Neural cell (in vitro differentiated cells): ENCODE data around the gene FLAD1. TPM values are rescaled to one million over a fixed set of nuclear protein-coding genes. Genes with fewer than 3 reads are reported as not detected.

Experiments
- H2AFZ ChIP-seq: fragments of 200-600, 300-800 bp; sonication (generic), shearing (Covaris generic); 2 replicates; pipeline ENCODE4 v1.6.0; 2014; ENCODE audit warnings: low read depth, mild to moderate bottlenecking, antibody characterized with exemption, low read length, moderate library complexity
- H3F3A ChIP-seq: fragments of 200-600 bp; shearing (Covaris generic); 2 replicates; pipeline ENCODE4 v1.6.1; 2016; ENCODE audit warnings: mild to moderate bottlenecking, moderate library complexity, mixed read lengths, antibody characterized with exemption, low read length; ENCODE audit not compliant: insufficient read depth, poor library complexity, severe bottlenecking
- H3K27ac ChIP-seq: fragments of 200-600, 300-800 bp; sonication (generic), shearing (Covaris generic); 2 replicates; pipeline ENCODE4 v1.5.1; 2014; ENCODE audit warnings: mild to moderate bottlenecking, low read length, moderate library complexity
- H3K27me3 ChIP-seq: fragments of 300-800, 200-600 bp; sonication (generic), shearing (Covaris generic); 2 replicates; pipeline ENCODE4 v1.6.0; 2014; ENCODE audit warnings: mild to moderate bottlenecking, low read depth, low read length, moderate library complexity; ENCODE audit not compliant: insufficient read depth
- H3K36me3 ChIP-seq: fragments of 300-800, 200-600 bp; sonication (generic), shearing (Covaris generic); 2 replicates; pipeline ENCODE4 v1.5.1; 2014; ENCODE audit warnings: mild to moderate bottlenecking, antibody characterized with exemption, low read length, moderate library complexity; ENCODE audit not compliant: insufficient read depth
- H3K4me2 ChIP-seq: fragments of 300-800, 200-600 bp; sonication (generic), shearing (Covaris generic); 2 replicates; pipeline ENCODE4 v1.6.0; 2014; ENCODE audit warnings: mild to moderate bottlenecking, low read length
- H3K4me3 ChIP-seq: fragments of 300-800, 200-600 bp; sonication (generic), shearing (Covaris generic); 2 replicates; pipeline ENCODE4 v1.5.1; 2014; ENCODE audit warnings: mild to moderate bottlenecking, low read length, moderate library complexity
- H3K79me2 ChIP-seq: fragments of 200-600 bp; shearing (Covaris generic); replicated peaks from 2 replicates; pipeline ENCODE4 v1.6.0; 2014; ENCODE audit warnings: mild to moderate bottlenecking, low read length, moderate library complexity; ENCODE audit not compliant: insufficient read depth
- H3K9ac ChIP-seq: fragments of 300-800, 200-600 bp; sonication (generic), shearing (Covaris generic); 2 replicates; pipeline ENCODE4 v1.6.1; 2016; ENCODE audit warnings: mild to moderate bottlenecking, low read length, mixed read lengths
- H3K9me2 ChIP-seq: fragments of 200-600 bp; shearing (Covaris generic); 2 replicates; pipeline ENCODE4 v1.6.1; 2016; ENCODE audit warnings: mild to moderate bottlenecking, low read length, mixed read lengths; ENCODE audit not compliant: insufficient read depth
- H3K9me3 ChIP-seq: fragments of 200-600, 300-800 bp; sonication (generic), shearing (Covaris generic); 2 replicates; pipeline ENCODE4 v1.6.1; 2016; ENCODE audit warnings: mild to moderate bottlenecking, mixed run types, low read length, moderate library complexity, mixed read lengths
- H4K20me1 ChIP-seq: fragments of 200-600 bp; shearing (Covaris generic); 2 replicates; pipeline ENCODE4 v1.6.1; 2016; ENCODE audit warnings: mild to moderate bottlenecking, mixed run types; ENCODE audit not compliant: insufficient read depth
- EP300 ChIP-seq: fragments of 450-650 bp; conservative IDR thresholded peaks from 2 replicates; pipeline ENCODE4 v1.6.1; 2014; ENCODE audit warnings: antibody characterized with exemption, mild to moderate bottlenecking, moderate library complexity; ENCODE audit not compliant: poor library complexity, severe bottlenecking
- EZH2 ChIP-seq: fragments of 200-600, 300-800 bp; shearing (Covaris generic), sonication (generic); IDR thresholded peaks from 2 replicates; pipeline ENCODE4 v1.6.1; 2014; ENCODE audit warnings: antibody characterized with exemption, low read length, borderline replicate concordance, mild to moderate bottlenecking; ENCODE audit not compliant: insufficient read depth, poor library complexity, severe bottlenecking
- MXI1 ChIP-seq: fragments of 450-650 bp; conservative IDR thresholded peaks from 2 replicates; pipeline ENCODE4 v1.6.1; 2014; ENCODE audit warnings: antibody characterized with exemption, mild to moderate bottlenecking; ENCODE audit not compliant: poor library complexity, severe bottlenecking
- POLR2AphosphoS5 ChIP-seq: IDR thresholded peaks from 2 replicates; pipeline ENCODE4 v1.6.1; 2012
- RAD21 ChIP-seq: fragments of 450-650 bp; conservative IDR thresholded peaks from 2 replicates; pipeline ENCODE4 v1.6.1; 2014; ENCODE audit warnings: antibody characterized with exemption, mild to moderate bottlenecking, moderate library complexity
- SMC3 ChIP-seq: fragments of 450-650 bp; conservative IDR thresholded peaks from 2 replicates; pipeline ENCODE4 v1.6.1; 2014; ENCODE audit warnings: antibody characterized with exemption, mild to moderate bottlenecking, moderate library complexity; ENCODE audit not compliant: poor library complexity
- TAF1 ChIP-seq: IDR thresholded peaks from 2 replicates; pipeline ENCODE4 v1.6.1; 2012; ENCODE audit warnings: low read depth
- polyA plus RNA-seq: library from polyadenylated mRNA; depleted of rRNA; stranded (reverse); fragments of >200 nt; gene quantifications from 2 replicates; pipeline ENCODE4 v1.2.3, GENCODE V29; 2014
- TF ChIP-seq, protein P1 (sequence below): IDR thresholded peaks from 2 replicates; pipeline ENCODE4 v1.6.1; 2012; ENCODE audit warnings: borderline replicate concordance
- TF ChIP-seq, protein P2 (sequence below): fragments of 450-650 bp; IDR thresholded peaks from 2 replicates; pipeline ENCODE4 v1.5.1; 2014; ENCODE audit warnings: antibody characterized with exemption, mild to moderate bottlenecking, moderate library complexity; ENCODE audit not compliant: poor library complexity, severe bottlenecking

The FLAD1 gene
- polyA plus RNA-seq, 1 donor from 2014 or later, result 68.6 TPM

DNA sequence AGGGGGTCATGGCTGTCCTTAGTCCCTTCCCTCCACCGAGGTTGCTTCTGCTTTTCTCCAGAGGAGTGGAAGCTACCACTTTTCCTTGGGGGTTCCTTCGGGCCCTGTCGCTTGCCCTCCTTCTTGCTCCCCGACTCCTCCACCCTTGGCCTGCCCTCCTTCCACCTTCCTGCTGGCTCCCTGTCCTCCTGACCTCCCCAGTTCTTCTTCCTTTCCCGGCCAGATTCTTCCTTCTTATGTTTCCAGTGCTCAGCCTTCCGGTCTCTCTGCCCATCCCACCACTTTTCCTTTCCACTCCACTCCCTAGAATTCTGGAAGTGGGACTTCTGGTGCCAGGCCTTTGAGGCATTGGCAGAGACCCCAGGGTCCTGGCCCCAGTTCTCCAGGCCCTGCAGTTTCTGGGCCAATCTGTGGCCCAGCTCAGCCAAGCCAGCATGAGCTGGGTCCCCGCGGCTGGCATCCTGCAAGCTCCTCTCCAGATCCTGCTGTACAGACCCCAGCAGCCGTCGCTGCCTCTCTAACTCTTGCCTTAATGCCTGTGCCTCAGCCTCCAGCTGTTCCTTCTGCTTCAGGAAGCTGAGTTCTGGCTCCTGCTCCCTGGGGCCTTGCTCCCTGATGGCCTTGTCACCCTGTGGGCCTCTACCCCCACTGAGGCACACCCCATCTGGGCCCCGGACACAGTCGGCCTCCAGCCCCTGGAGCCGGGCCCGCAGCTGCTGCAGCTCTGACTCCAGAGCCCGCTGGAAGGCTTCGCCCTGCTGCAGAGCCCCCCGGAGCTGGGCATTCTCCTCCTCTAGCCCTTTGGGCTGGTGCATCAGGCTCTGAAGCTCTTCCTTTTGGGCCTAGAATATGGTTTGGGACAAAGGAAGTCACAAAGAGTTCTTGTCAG is 36.9 kb upstream of the FLAD1 start:
- H3K36me3 ChIP-seq, result no peaks in the 10 kb centered on the region
- no peak overlapping the region for H2AFZ ChIP-seq
- H3K4me2 ChIP-seq, result no peak overlapping the region
- no peaks in the 10 kb centered on the region for H3K27me3 ChIP-seq
- H3K9me2 ChIP-seq, result no peaks in the 10 kb centered on the region
- H3K4me3 ChIP-seq, result no peak overlapping the region
- H3K9ac ChIP-seq, result no peak overlapping the region
- no peak overlapping the region for H3K27ac ChIP-seq
- no peaks in the 10 kb centered on the region for H3K79me2 ChIP-seq
- TF ChIP-seq RAD21, result no peak
- no peak for TF ChIP-seq MXI1
- TF ChIP-seq, protein P1, sequence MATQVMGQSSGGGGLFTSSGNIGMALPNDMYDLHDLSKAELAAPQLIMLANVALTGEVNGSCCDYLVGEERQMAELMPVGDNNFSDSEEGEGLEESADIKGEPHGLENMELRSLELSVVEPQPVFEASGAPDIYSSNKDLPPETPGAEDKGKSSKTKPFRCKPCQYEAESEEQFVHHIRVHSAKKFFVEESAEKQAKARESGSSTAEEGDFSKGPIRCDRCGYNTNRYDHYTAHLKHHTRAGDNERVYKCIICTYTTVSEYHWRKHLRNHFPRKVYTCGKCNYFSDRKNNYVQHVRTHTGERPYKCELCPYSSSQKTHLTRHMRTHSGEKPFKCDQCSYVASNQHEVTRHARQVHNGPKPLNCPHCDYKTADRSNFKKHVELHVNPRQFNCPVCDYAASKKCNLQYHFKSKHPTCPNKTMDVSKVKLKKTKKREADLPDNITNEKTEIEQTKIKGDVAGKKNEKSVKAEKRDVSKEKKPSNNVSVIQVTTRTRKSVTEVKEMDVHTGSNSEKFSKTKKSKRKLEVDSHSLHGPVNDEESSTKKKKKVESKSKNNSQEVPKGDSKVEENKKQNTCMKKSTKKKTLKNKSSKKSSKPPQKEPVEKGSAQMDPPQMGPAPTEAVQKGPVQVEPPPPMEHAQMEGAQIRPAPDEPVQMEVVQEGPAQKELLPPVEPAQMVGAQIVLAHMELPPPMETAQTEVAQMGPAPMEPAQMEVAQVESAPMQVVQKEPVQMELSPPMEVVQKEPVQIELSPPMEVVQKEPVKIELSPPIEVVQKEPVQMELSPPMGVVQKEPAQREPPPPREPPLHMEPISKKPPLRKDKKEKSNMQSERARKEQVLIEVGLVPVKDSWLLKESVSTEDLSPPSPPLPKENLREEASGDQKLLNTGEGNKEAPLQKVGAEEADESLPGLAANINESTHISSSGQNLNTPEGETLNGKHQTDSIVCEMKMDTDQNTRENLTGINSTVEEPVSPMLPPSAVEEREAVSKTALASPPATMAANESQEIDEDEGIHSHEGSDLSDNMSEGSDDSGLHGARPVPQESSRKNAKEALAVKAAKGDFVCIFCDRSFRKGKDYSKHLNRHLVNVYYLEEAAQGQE, result no peak
- no peak for TF ChIP-seq TAF1
- TF ChIP-seq POLR2AphosphoS5, result no peak
- no peak for TF ChIP-seq SMC3
- no peak for TF ChIP-seq EZH2
- TF ChIP-seq, protein P2, sequence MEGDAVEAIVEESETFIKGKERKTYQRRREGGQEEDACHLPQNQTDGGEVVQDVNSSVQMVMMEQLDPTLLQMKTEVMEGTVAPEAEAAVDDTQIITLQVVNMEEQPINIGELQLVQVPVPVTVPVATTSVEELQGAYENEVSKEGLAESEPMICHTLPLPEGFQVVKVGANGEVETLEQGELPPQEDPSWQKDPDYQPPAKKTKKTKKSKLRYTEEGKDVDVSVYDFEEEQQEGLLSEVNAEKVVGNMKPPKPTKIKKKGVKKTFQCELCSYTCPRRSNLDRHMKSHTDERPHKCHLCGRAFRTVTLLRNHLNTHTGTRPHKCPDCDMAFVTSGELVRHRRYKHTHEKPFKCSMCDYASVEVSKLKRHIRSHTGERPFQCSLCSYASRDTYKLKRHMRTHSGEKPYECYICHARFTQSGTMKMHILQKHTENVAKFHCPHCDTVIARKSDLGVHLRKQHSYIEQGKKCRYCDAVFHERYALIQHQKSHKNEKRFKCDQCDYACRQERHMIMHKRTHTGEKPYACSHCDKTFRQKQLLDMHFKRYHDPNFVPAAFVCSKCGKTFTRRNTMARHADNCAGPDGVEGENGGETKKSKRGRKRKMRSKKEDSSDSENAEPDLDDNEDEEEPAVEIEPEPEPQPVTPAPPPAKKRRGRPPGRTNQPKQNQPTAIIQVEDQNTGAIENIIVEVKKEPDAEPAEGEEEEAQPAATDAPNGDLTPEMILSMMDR, result no peak
- TF ChIP-seq EP300, result no peak
- no peaks in the 10 kb centered on the region for H3F3A ChIP-seq
- no peaks in the 10 kb centered on the region for H4K20me1 ChIP-seq
- H3K9me3 ChIP-seq, result no peaks in the 10 kb centered on the region

DNA sequence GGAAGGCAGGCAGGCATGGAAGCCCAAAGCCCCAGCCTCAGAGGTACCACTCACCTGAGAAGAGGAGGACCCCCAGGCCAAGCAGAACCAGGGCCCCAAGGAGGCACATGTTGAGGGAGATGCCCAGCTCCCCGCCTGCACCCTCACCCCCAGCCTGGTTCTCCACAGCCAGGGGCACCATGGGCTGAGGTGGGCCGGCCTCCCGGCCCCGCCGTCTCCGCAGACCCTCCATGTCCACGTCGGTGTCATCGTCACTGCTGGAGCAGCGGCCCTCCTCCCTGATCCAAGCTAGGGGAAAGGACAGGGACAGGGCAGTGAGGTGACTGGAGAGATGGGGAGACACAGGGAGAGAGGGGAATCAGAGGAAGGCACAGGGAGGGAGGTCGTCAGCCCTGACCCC is 35.1 kb upstream of the FLAD1 start:
- Histone ChIP-seq H3K27me3 (no peaks in the 10 kb centered on the region), H3F3A (no peaks in the 10 kb centered on the region), H3K4me2 (no peak overlapping the region), H3K9me3 (no peaks in the 10 kb centered on the region), H3K36me3 (no peaks in the 10 kb centered on the region), H3K9me2 (no peaks in the 10 kb centered on the region), H3K9ac (no peak overlapping the region), H3K79me2 (peaks cover 5% of the 10 kb centered on the region), H2AFZ (no peak overlapping the region), H4K20me1 (no peaks in the 10 kb centered on the region), H3K27ac (no peak overlapping the region), H3K4me3 (no peak overlapping the region)
- TF ChIP-seq POLR2AphosphoS5, result no peak
- no peak for TF ChIP-seq EP300
- TF ChIP-seq RAD21, result no peak
- TF ChIP-seq SMC3, result no peak
- TF ChIP-seq, protein P1, result no peak
- TF ChIP-seq TAF1, result no peak
- no peak for TF ChIP-seq EZH2
- TF ChIP-seq, protein P2, result no peak
- no peak for TF ChIP-seq MXI1
